Epithelial cell of proximal tubule (primary cell): Measurements from ENCODE around the gene TIMM22. TPM values are rescaled to one million over a fixed set of nuclear protein-coding genes. Genes with fewer than 3 reads are reported as not detected.
A peak's percentile ranks its signal among the peaks of the same experiment; 100 is the strongest.
"Not testable (repeated sequence)": the region's sequence is repeated elsewhere in the genome, so short reads cannot be mapped to it uniquely, and the experiment has no call there.

Experiments
- DNase-seq: peaks from one replicate; pipeline ENCODE4 v3.0.0-alpha.2; 2011; ENCODE audit warnings: low read depth
- H3K4me3 ChIP-seq: 2 replicates; pipeline ENCODE4 v1.5.1; 2011; ENCODE audit warnings: low read depth, mild to moderate bottlenecking, low read length
- CTCF ChIP-seq: conservative IDR thresholded peaks from 2 replicates; pipeline ENCODE4 v1.5.1; 2012; ENCODE audit warnings: low read depth, mild to moderate bottlenecking, low read length
- total RNA-seq: library from RNA; depleted of rRNA; stranded (reverse); fragments of >200 nt; gene quantifications from 2 replicates; pipeline ENCODE4 v1.2.3, GENCODE V29; 2015

TIMM22 gene
- total RNA-seq, 1 donor from 2014 or later, result 18.7 TPM

- DNase-seq, result no peak
- no peak overlapping the region for H3K4me3 ChIP-seq
- TF ChIP-seq CTCF, result no peak
Observed at GRCh38 chr17:965311-965989, 31.5 kb upstream of the TIMM22 start.

GRCh38 chr17:967122-967521 is 29.8 kb upstream of the TIMM22 start:
- DNase-seq, result no peak
- no peak for TF ChIP-seq CTCF
- H3K4me3 ChIP-seq, result no peak overlapping the region

GRCh38 chr17:968812-969730 is 27.9 kb upstream of the TIMM22 start:
- no peak for TF ChIP-seq CTCF
- peak overlapping the region; percentile 7 for H3K4me3 ChIP-seq
- no peak for DNase-seq

DNA sequence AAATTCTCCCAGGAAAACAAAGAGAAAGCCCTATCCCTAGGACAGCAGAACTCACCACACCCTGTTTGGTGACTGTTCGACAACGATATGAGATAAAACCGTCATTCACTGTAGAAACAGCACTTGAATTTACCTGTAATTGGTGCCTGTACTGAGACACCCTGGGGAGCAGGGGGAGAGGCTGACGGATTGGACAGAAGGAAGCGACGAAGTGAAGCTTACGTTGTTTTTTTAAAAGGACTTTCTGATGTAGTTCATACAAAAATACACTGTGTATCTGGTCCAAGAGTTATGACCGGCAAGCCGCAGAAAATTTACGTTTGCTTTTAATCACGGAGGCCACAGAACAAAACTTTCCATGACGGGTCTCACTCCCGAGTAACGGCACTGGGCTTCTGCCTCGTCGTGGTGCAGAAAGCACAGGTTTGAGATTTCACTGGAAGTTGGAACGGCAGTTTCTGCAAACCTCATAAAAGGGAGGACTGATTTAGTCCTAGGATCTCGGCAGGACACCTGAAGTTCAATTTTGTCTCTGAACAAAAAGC is 27.0 kb upstream of the TIMM22 start:
- peak overlapping the region; percentile 7 for H3K4me3 ChIP-seq
- no peak for DNase-seq
- TF ChIP-seq CTCF, result no peak

GRCh38 chr17:970364-970763 is 26.6 kb upstream of the TIMM22 start:
- TF ChIP-seq CTCF, result no peak
- peak overlapping the region; percentile 7 for H3K4me3 ChIP-seq

GRCh38 chr17:971861-972260 is 25.1 kb upstream of the TIMM22 start:
- DNase-seq, H3K4me3 ChIP-seq: not testable (repeated sequence)

More at GRCh38 chr17:970364-970763, 26.6 kb upstream of the TIMM22 start:
- DNase-seq, result no peak

DNA sequence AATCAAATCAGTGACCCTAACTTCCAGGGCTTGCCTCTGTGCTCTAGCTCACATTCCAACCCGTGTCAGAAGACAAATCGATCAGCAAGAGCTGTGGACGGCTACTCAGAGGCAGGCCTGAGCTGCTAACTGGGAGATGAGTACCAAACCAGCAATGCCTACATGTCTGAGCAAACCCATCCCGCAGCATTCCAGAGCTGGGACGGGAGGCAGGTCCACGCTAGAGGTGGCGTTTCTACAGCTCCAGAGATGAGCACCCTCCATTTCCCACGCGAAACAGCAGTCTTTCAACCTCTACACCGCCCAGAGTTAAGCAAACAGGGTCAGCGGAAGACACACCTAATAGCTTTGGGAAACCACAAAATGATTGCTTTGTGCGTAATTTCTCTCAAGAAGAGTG is 23.9 kb upstream of the TIMM22 start:
- no peak for TF ChIP-seq CTCF
- no peak for DNase-seq
- no peak overlapping the region for H3K4me3 ChIP-seq

DNA sequence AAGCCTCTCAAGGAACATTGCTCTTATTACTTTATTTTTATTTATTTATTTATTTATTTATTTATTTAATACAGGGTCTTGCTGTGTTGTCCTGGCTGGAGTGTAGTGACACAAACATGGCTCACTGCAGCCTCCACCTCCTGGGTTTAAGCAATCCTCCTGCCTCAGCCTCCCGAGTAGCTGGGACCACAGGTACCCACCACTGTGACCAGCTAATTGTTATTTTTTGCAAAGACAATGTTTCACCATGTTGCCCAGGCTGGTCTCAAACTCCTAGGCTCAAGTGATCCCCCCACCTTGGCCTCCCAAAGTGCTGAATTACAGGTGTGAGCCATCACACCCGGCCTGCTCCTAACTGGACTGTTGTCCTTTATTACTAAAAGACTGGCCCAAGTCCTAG is 22.2 kb upstream of the TIMM22 start:
- not testable (repeated sequence) for DNase-seq, H3K4me3 ChIP-seq
